ENCODE measurements around the gene TOX4.
"Not testable (repeated sequence)": the region's sequence is repeated elsewhere in the genome, so short reads cannot be mapped to it uniquely, and the experiment has no call there.

TOX4 gene

GRCh38 chr14:21536418-21537089 is 59.6 kb downstream of the TOX4 start:
- no peak for DNase-seq

- no peak for DNase-seq
Observed at GRCh38 chr14:21537090-21537424, 60.1 kb downstream of the TOX4 start.

- no peak for DNase-seq
Observed at GRCh38 chr14:21539189-21539940, 62.4 kb downstream of the TOX4 start.

GRCh38 chr14:21541413-21542074 is 64.5 kb downstream of the TOX4 start:
- no peak for DNase-seq

GRCh38 chr14:21543521-21543960 is 66.5 kb downstream of the TOX4 start:
- DNase-seq: peak; percentile 23

- no peak for DNase-seq
Observed at GRCh38 chr14:21543963-21544362, 67.0 kb downstream of the TOX4 start.

GRCh38 chr14:21544588-21544987 is 67.6 kb downstream of the TOX4 start:
- DNase-seq: not testable (repeated sequence)

All from NCI-H1694 (cell line).